HepG2 (cell line): Measurements from ENCODE around the gene AMD1. TPM values are rescaled to one million over a fixed set of nuclear protein-coding genes. Genes with fewer than 3 reads are reported as not detected.

Experiments used
- ZNF33A ChIP-seq: sonication (generic); formaldehyde crosslinking; IDR thresholded peaks from 2 replicates; pipeline ENCODE4 v1.5.1; 2020; ENCODE audit warnings: missing genetic modification reagents, mild to moderate bottlenecking, moderate library complexity, borderline replicate concordance
- ZSCAN21 ChIP-seq: sonication (generic); formaldehyde crosslinking; IDR thresholded peaks from 2 replicates; pipeline ENCODE4 v1.8.0; 2022; ENCODE audit warnings: mild to moderate bottlenecking, missing genetic modification reagents, moderate library complexity, borderline replicate concordance
- polyA plus RNA-seq, 8 experiments: library from polyadenylated mRNA; depleted of rRNA in 3 of 8; stranded (reverse) in 7 of 8; unstranded in 1 of 8; fragments of >200 nt; fragmentation: Illumina TruSeq in 4 of 8; extraction: Trizol in 4 of 8; gene quantifications; 2 replicates each; pipeline versions ENCODE4 v1.2.1 to v1.2.3, GENCODE V29; 2011 to 2016; ENCODE audit warnings: low read depth in 4 of 8, missing spikeins in 1 of 8, mixed read lengths in 1 of 8; ENCODE audit not compliant: insufficient read depth in 1 of 8
- total RNA-seq, 5 experiments: library from RNA; depleted of rRNA; stranded (reverse); fragments of >200 nt; fragmentation: Illumina TruSeq; extraction: Trizol; gene quantifications; 2 replicates each; pipeline ENCODE4 v1.2.3, GENCODE V29; 2016; ENCODE audit warnings: low read depth in 1 of 5
- TF ChIP-seq, protein P1 (sequence below): sonication (generic); formaldehyde crosslinking; IDR thresholded peaks from 2 replicates; pipeline ENCODE4 v1.4.0; 2020; ENCODE audit warnings: missing genetic modification reagents
- TF ChIP-seq, protein P2 (sequence below): fragments of 450-650 bp; IDR thresholded peaks from 2 replicates; pipeline ENCODE4 v1.6.1; 2017; ENCODE audit warnings: mild to moderate bottlenecking

Gene AMD1
- total and polyA plus RNA-seq, 2 of the 13 experiments (the other 11 are each of a cell fraction or from before 2014, with no cell fraction given): 108 to 123 TPM

DNA sequence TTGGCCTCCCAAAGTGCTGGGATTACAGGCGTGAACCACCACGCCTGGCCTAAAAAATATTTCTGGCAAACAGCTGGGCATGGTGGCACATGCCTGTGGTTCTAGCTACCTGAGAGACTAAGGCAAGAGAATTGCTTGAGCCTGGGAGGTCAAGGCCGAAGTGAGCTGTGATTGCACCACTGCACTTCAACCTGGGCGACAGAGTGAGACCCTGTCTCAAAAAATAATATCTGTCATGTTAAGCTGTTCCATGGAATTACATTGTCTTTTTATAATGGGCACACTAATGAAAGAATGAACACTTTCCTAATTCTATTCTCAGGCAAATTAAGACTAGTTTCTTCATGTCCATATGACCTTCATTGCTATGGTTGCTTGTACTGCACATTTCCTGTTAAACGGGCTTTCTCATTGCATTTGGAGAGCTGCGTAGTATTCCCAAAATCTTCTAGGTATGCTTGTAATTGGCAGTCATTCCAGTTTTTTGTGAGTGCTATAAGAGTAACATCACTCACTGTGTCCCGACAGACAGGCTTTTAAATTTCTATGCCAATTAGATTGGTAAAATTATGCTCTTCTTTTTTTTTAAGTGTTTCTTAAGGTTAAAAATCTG lies 12.1 kb downstream of the AMD1 start (continued):
- no peak for TF ChIP-seq ZSCAN21 (CRISPR knock-in tag)
- TF ChIP-seq, protein P1, sequence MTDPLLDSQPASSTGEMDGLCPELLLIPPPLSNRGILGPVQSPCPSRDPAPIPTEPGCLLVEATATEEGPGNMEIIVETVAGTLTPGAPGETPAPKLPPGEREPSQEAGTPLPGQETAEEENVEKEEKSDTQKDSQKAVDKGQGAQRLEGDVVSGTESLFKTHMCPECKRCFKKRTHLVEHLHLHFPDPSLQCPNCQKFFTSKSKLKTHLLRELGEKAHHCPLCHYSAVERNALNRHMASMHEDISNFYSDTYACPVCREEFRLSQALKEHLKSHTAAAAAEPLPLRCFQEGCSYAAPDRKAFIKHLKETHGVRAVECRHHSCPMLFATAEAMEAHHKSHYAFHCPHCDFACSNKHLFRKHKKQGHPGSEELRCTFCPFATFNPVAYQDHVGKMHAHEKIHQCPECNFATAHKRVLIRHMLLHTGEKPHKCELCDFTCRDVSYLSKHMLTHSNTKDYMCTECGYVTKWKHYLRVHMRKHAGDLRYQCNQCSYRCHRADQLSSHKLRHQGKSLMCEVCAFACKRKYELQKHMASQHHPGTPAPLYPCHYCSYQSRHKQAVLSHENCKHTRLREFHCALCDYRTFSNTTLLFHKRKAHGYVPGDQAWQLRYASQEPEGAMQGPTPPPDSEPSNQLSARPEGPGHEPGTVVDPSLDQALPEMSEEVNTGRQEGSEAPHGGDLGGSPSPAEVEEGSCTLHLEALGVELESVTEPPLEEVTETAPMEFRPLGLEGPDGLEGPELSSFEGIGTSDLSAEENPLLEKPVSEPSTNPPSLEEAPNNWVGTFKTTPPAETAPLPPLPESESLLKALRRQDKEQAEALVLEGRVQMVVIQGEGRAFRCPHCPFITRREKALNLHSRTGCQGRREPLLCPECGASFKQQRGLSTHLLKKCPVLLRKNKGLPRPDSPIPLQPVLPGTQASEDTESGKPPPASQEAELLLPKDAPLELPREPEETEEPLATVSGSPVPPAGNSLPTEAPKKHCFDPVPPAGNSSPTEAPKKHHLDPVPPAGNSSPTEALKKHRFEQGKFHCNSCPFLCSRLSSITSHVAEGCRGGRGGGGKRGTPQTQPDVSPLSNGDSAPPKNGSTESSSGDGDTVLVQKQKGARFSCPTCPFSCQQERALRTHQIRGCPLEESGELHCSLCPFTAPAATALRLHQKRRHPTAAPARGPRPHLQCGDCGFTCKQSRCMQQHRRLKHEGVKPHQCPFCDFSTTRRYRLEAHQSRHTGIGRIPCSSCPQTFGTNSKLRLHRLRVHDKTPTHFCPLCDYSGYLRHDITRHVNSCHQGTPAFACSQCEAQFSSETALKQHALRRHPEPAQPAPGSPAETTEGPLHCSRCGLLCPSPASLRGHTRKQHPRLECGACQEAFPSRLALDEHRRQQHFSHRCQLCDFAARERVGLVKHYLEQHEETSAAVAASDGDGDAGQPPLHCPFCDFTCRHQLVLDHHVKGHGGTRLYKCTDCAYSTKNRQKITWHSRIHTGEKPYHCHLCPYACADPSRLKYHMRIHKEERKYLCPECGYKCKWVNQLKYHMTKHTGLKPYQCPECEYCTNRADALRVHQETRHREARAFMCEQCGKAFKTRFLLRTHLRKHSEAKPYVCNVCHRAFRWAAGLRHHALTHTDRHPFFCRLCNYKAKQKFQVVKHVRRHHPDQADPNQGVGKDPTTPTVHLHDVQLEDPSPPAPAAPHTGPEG: no peak
- no peak for TF ChIP-seq ZNF33A (CRISPR knock-in tag)
- TF ChIP-seq, protein P2, sequence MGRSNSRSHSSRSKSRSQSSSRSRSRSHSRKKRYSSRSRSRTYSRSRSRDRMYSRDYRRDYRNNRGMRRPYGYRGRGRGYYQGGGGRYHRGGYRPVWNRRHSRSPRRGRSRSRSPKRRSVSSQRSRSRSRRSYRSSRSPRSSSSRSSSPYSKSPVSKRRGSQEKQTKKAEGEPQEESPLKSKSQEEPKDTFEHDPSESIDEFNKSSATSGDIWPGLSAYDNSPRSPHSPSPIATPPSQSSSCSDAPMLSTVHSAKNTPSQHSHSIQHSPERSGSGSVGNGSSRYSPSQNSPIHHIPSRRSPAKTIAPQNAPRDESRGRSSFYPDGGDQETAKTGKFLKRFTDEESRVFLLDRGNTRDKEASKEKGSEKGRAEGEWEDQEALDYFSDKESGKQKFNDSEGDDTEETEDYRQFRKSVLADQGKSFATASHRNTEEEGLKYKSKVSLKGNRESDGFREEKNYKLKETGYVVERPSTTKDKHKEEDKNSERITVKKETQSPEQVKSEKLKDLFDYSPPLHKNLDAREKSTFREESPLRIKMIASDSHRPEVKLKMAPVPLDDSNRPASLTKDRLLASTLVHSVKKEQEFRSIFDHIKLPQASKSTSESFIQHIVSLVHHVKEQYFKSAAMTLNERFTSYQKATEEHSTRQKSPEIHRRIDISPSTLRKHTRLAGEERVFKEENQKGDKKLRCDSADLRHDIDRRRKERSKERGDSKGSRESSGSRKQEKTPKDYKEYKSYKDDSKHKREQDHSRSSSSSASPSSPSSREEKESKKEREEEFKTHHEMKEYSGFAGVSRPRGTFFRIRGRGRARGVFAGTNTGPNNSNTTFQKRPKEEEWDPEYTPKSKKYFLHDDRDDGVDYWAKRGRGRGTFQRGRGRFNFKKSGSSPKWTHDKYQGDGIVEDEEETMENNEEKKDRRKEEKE: no peak
